SK-N-SH (cell line): ENCODE measurements around the gene TSC2. TPM values are rescaled to one million over a fixed set of nuclear protein-coding genes. Genes with fewer than 3 reads are reported as not detected.
A peak's percentile ranks its signal among the peaks of the same experiment; 100 is the strongest.

ENCODE experiments used
- CTCF ChIA-PET: fragments of 300-600, 350-600 bp; formaldehyde crosslinking; extraction: SDS; loops from one replicate; lab custom pipeline; 2021; lab: Yijun Ruan, JAX
- POLR2A ChIA-PET: fragments of 350-600 bp; sonication (Branson Sonifier 250); formaldehyde crosslinking; extraction: SDS; loops from one replicate; lab custom pipeline; 2020; ENCODE audit warnings: antibody characterized with exemption, inconsistent platforms; lab: Yijun Ruan, JAX
- DNase-seq: peaks from one replicate; pipeline ENCODE4 v3.0.0; 2012
- H2AFZ ChIP-seq: fragments of 200-600 bp; sonication (generic); 2 replicates; pipeline ENCODE4 v1.8.1; 2016; ENCODE audit warnings: antibody characterized with exemption, mild to moderate bottlenecking, low read depth
- H3F3A ChIP-seq: fragments of 200-600 bp; sonication (generic); replicated peaks from 2 replicates; pipeline ENCODE3; 2016; ENCODE audit warnings: antibody characterized with exemption, mild to moderate bottlenecking; ENCODE audit not compliant: insufficient read depth
- H3K27ac ChIP-seq, 2 experiments: fragments of 200-500 bp in 1 of 2; fragments of 200-600 bp in 1 of 2; sonication (Bioruptor generic) in 1 of 2; sonication (generic), shearing (Covaris generic) in 1 of 2; 2 replicates each; pipeline versions ENCODE4 v1.5.1 to v1.6.1; 2014 to 2016; ENCODE audit warnings: low read depth in 2 of 2, inconsistent platforms in 1 of 2, low read length in 1 of 2, mild to moderate bottlenecking in 1 of 2, mixed read lengths in 1 of 2
- H3K27me3 ChIP-seq: fragments of 200-600 bp; sonication (generic), shearing (Covaris generic); 2 replicates; pipeline ENCODE4 v1.6.1; 2016; ENCODE audit warnings: mixed run types; ENCODE audit not compliant: insufficient read depth
- H3K36me3 ChIP-seq, 2 experiments: fragments of 200-500 bp in 1 of 2; fragments of 200-600 bp in 1 of 2; sonication (Bioruptor generic) in 1 of 2; sonication (generic) in 1 of 2; replicated peaks in 1 of 2; 2 replicates each; pipeline versions ENCODE3 to v1.5.1; 2014 to 2016; ENCODE audit warnings: low read length in 1 of 2, mild to moderate bottlenecking in 1 of 2; ENCODE audit not compliant: insufficient read depth in 2 of 2, control insufficient read depth in 1 of 2
- H3K4me1 ChIP-seq, 2 experiments: fragments of 200-500 bp in 1 of 2; fragments of 200-600 bp in 1 of 2; sonication (Bioruptor generic) in 1 of 2; sonication (generic), shearing (Covaris generic) in 1 of 2; 2 replicates each; pipeline versions ENCODE4 v1.5.1 to v1.6.1; 2014 to 2016; ENCODE audit warnings: low read depth in 1 of 2, low read length in 1 of 2, mixed run types in 1 of 2; ENCODE audit not compliant: insufficient read depth in 2 of 2, control insufficient read depth in 1 of 2
- H3K4me2 ChIP-seq: fragments of 200-600 bp; sonication (generic), shearing (Covaris generic); 2 replicates; pipeline ENCODE4 v1.6.1; 2017; ENCODE audit warnings: mixed run types
- H3K4me3 ChIP-seq, 2 experiments: fragments of 200-500 bp in 1 of 2; fragments of 200-600 bp in 1 of 2; sonication (Bioruptor generic) in 1 of 2; sonication (generic), shearing (Covaris generic) in 1 of 2; 2 replicates each; pipeline versions ENCODE4 v1.5.1 to v1.8.1; 2014 to 2016; ENCODE audit warnings: low read depth in 2 of 2, inconsistent platforms in 1 of 2, low read length in 1 of 2, mild to moderate bottlenecking in 1 of 2, mixed read lengths in 1 of 2, moderate library complexity in 1 of 2
- H3K79me2 ChIP-seq: fragments of 200-600 bp; sonication (generic); 2 replicates; pipeline ENCODE4 v1.8.1; 2017; ENCODE audit warnings: mild to moderate bottlenecking; ENCODE audit not compliant: insufficient read depth
- H3K9ac ChIP-seq: fragments of 200-600 bp; sonication (generic); 2 replicates; pipeline ENCODE4 v1.6.1; 2017; ENCODE audit warnings: mixed run types
- H3K9me2 ChIP-seq: fragments of 200-600 bp; sonication (generic); 2 replicates; pipeline ENCODE4 v1.6.1; 2017; ENCODE audit warnings: mixed run types
- H3K9me3 ChIP-seq: fragments of 200-600 bp; sonication (generic); 2 replicates; pipeline ENCODE4 v1.6.1; 2017; ENCODE audit warnings: mixed run types, mild to moderate bottlenecking, moderate library complexity
- H4K20me1 ChIP-seq: fragments of 200-600 bp; sonication (generic); 2 replicates; pipeline ENCODE4 v1.6.1; 2017; ENCODE audit warnings: mild to moderate bottlenecking, mixed run types; ENCODE audit not compliant: insufficient read depth
- CHD2 ChIP-seq: fragments of 150-350 bp; IDR thresholded peaks from 2 replicates; pipeline ENCODE4 v1.6.1; 2018; ENCODE audit warnings: low read length; ENCODE audit not compliant: partially characterized antibody
- EZH2phosphoT487 ChIP-seq: fragments of 200-600 bp; sonication (generic); IDR thresholded peaks from 2 replicates; pipeline ENCODE4 v1.6.1; 2017; ENCODE audit warnings: low read depth, mixed run types, mild to moderate bottlenecking, antibody characterized with exemption, moderate library complexity, borderline replicate concordance
- FOXM1 ChIP-seq: IDR thresholded peaks from 2 replicates; pipeline ENCODE4 v1.4.0; 2012; ENCODE audit warnings: low read depth, mild to moderate bottlenecking
- GABPA ChIP-seq: IDR thresholded peaks from 2 replicates; pipeline ENCODE4 v1.4.0; 2012; ENCODE audit warnings: low read depth, mild to moderate bottlenecking
- IRF3 ChIP-seq: fragments of 150-350 bp; IDR thresholded peaks from 2 replicates; pipeline ENCODE4 v1.6.1; 2016; ENCODE audit warnings: mild to moderate bottlenecking, low read depth, low read length
- JUND ChIP-seq: IDR thresholded peaks from 2 replicates; pipeline ENCODE4 v1.4.0; 2012
- MEF2A ChIP-seq: IDR thresholded peaks from 2 replicates; pipeline ENCODE4 v1.4.0; 2012; ENCODE audit warnings: low read depth, borderline replicate concordance
- MXI1 ChIP-seq: IDR thresholded peaks from 2 replicates; pipeline ENCODE4 v1.6.1; 2012; ENCODE audit warnings: mild to moderate bottlenecking, low read depth, low read length, improper control_type of control experiment
- NFIC ChIP-seq: IDR thresholded peaks from 2 replicates; pipeline ENCODE4 v1.4.0; 2012; ENCODE audit warnings: borderline replicate concordance
- RAD21 ChIP-seq: IDR thresholded peaks from 2 replicates; pipeline ENCODE4 v1.6.1; 2012; ENCODE audit warnings: mild to moderate bottlenecking, low read length
- RFX5 ChIP-seq: IDR thresholded peaks from 2 replicates; pipeline ENCODE4 v1.6.1; 2012; ENCODE audit warnings: mild to moderate bottlenecking, improper control_type of control experiment, low read length
- TAF1 ChIP-seq: IDR thresholded peaks from 2 replicates; pipeline ENCODE4 v1.6.1; 2012; ENCODE audit warnings: low read depth, mild to moderate bottlenecking, low read length, moderate library complexity, borderline replicate concordance
- YY1 ChIP-seq: IDR thresholded peaks from 2 replicates; pipeline ENCODE4 v1.4.0; 2012; ENCODE audit warnings: low read depth, mild to moderate bottlenecking
- WGBS: methylation state at CpG from one replicate; pipeline ENCODE4 v1.1.6; 2017; ENCODE audit warnings: low lambda C conversion rate; 5-methylcytosine and 5-hydroxymethylcytosine counted together
- polyA plus RNA-seq, 3 experiments: library from polyadenylated mRNA; depleted of rRNA; stranded (reverse); fragments of >200 nt; gene quantifications; 2 replicates each; pipeline ENCODE4 v1.2.3, GENCODE V29; 2012
- TF ChIP-seq, protein P1 (sequence below): IDR thresholded peaks from 2 replicates; pipeline ENCODE4 v1.4.0; 2012; ENCODE audit warnings: low read depth, borderline replicate concordance
- TF ChIP-seq, protein P2 (sequence below): IDR thresholded peaks from 2 replicates; pipeline ENCODE4; 2012

Gene TSC2
- polyA plus RNA-seq, 1 of the 3 experiments (the other 2 are of a cell fraction): 96.1 TPM

DNA sequence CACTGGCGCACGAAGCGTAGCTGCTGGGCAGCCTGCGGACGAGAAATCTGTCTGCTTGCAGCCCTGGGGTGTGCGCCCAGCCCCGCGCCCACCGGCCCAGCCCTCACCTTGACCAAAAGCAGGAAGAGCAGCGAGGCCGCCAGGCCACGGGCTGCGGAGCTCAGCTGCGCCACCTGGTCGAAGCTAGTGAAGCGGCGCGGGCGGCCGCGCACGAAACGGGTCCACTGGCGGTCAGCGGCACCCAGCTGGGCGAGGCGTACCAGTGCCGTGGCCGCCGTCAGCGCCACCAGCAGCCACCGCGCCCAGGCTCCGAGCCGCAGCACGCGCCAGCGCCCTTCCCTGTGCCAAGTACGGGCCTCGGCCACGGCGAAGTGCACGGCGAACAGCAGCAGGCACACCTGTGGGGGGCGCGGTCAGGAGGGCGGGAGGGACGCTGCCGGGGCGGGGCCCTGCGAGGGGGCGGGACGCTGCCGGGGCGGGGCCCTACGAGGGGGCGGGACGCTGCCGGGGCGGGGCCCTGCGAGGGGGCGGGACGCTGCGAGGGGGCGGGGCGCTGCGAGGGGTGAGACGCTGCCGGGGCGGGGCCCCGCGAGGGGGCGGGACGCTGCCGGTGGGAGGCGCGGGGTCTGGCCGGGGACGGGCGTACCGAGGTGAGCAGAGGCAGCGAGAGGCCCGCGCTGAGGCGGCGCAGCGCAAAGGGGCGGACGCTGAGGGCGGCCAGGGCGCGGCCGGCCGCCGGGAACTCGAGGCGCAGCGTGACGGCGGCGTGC lies 43.2 kb downstream of the TSC2 start:
- ChIA-PET CTCF (interaction anchor here (1.7 kb wide), 1 partner anchor 50 kb away, joined by 9 read pairs; no protein-coding TSS in a partner anchor), POLR2A (interaction anchor here (0.6 to 1.6 kb wide), 3 partner anchors 36 to 64 kb away, joined by 4 to 8 read pairs (median 4); partner anchors contain the start of gene TRAF7)
- Histone ChIP-seq H3K27ac (no peak overlapping the region; a peak in 1 of 4 replicates), H3K27me3 (no peaks in the 10 kb centered on the region), H3K79me2 (no peaks in the 10 kb centered on the region), H2AFZ (no peak overlapping the region), H4K20me1 (peaks cover 10% of the 10 kb centered on the region; the same call in 1 of the 2 replicates), H3K4me2 (no peak overlapping the region), H3K9ac (no peak overlapping the region), H3K4me1 (no peaks in the 10 kb centered on the region; a peak in 1 of 4 replicates), H3F3A (peaks cover 15% of the 10 kb centered on the region), H3K9me2 (no peaks in the 10 kb centered on the region), H3K4me3 (no peak overlapping the region), H3K36me3 (peaks cover 7 to 81% of the 10 kb centered on the region in 2 experiments), H3K9me3 (no peaks in the 10 kb centered on the region)
- WGBS: 95% methylated on average over 76 of the region's 101 CpGs
- no peak for TF ChIP-seq TAF1
- TF ChIP-seq EZH2phosphoT487: no peak
- TF ChIP-seq, protein P1, sequence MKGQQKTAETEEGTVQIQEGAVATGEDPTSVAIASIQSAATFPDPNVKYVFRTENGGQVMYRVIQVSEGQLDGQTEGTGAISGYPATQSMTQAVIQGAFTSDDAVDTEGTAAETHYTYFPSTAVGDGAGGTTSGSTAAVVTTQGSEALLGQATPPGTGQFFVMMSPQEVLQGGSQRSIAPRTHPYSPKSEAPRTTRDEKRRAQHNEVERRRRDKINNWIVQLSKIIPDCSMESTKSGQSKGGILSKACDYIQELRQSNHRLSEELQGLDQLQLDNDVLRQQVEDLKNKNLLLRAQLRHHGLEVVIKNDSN: no peak
- no peak for TF ChIP-seq FOXM1
- DNase-seq: peak; percentile 75

GRCh38 chr16:2091547-2092255 lies 43.9 kb downstream of the TSC2 start:
- no peak overlapping the region for H3K4me3 ChIP-seq
- no peak overlapping the region for H3K9ac ChIP-seq
- no peaks in the 10 kb centered on the region for H3K79me2 ChIP-seq
- no peak overlapping the region for H3K27ac ChIP-seq
- no peak overlapping the region for H3K4me2 ChIP-seq
- H3K9me3 ChIP-seq: no peaks in the 10 kb centered on the region
- WGBS: 97% methylated on average over 28 of the region's 49 CpGs
- H4K20me1 ChIP-seq: peaks cover 12% of the 10 kb centered on the region; the same call in 1 of the 2 replicates
- H3F3A ChIP-seq: peaks cover 21% of the 10 kb centered on the region
- H3K36me3 ChIP-seq: peaks cover 11 to 80% of the 10 kb centered on the region in 2 experiments
- no peaks in the 10 kb centered on the region for H3K27me3 ChIP-seq
- no peaks in the 10 kb centered on the region; a peak in 1 of 4 replicates for H3K4me1 ChIP-seq
- H2AFZ ChIP-seq: no peak overlapping the region
- peak; percentile 41 for DNase-seq
- POLR2A ChIA-PET: interaction anchor here (1.4 to 1.6 kb wide), 2 partner anchors 35 to 63 kb away, joined by 4 to 8 read pairs; partner anchors contain the start of gene TRAF7
- CTCF ChIA-PET: interaction anchor here (1.2 to 2.0 kb wide), 3 partner anchors 30 to 69 kb away, joined by 3 to 9 read pairs (median 9); no protein-coding TSS in a partner anchor
- TF ChIP-seq CHD2 (no peak), RAD21 (no peak), MXI1 (no peak), IRF3 (no peak), MEF2A (no peak), GABPA (no peak), NFIC (no peak), YY1 (no peak), RFX5 (no peak), JUND (no peak)
- TF ChIP-seq, protein P2, sequence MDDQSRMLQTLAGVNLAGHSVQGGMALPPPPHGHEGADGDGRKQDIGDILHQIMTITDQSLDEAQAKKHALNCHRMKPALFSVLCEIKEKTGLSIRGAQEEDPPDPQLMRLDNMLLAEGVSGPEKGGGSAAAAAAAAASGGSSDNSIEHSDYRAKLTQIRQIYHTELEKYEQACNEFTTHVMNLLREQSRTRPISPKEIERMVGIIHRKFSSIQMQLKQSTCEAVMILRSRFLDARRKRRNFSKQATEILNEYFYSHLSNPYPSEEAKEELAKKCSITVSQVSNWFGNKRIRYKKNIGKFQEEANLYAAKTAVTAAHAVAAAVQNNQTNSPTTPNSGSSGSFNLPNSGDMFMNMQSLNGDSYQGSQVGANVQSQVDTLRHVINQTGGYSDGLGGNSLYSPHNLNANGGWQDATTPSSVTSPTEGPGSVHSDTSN: no peak
- TF ChIP-seq, protein P1: no peak
- no peaks in the 10 kb centered on the region for H3K9me2 ChIP-seq
